WTC11 (cell line): ENCODE data around the gene POC1A. TPM values are rescaled to one million over a fixed set of nuclear protein-coding genes. Genes with fewer than 3 reads are reported as not detected.
A peak's percentile ranks its signal among the peaks of the same experiment; 100 is the strongest.

Experiments
- ATAC-seq: fragments of 200-7000 bp; cut with Tn5 transposase; 2 replicates; pipeline ENCODE4 v1.10.0; 2021; ENCODE audit warnings: mild to moderate bottlenecking, moderate library complexity
- CTCF ChIA-PET: fragments of 300-600 bp; sonication (Branson Sonifier 250); formaldehyde crosslinking; loops from one replicate; lab custom pipeline; 2021; ENCODE audit warnings: antibody characterized with exemption; lab: Charles Lee
- POLR2A ChIA-PET: fragments of 350-600 bp; sonication (Branson Sonifier 250); formaldehyde crosslinking; loops from one replicate; lab custom pipeline; 2021; ENCODE audit warnings: antibody characterized with exemption; lab: Charles Lee
- DNase-seq: peaks from one replicate; pipeline ENCODE4 v3.0.0; 2021; ENCODE audit warnings: low spot score
- H3K27ac Mint-ChIP-seq: 2 replicates; pipeline ENCODE4 v1.8.0; 2021; ENCODE audit warnings: mixed read lengths
- H3K27me3 Mint-ChIP-seq: 2 replicates; pipeline ENCODE4 v1.8.0; 2021; ENCODE audit warnings: low read depth, mild to moderate bottlenecking, moderate library complexity, mixed read lengths
- H3K36me3 Mint-ChIP-seq: 2 replicates; pipeline ENCODE4 v1.8.0; 2021; ENCODE audit warnings: mixed read lengths
- H3K4me1 Mint-ChIP-seq: 2 replicates; pipeline ENCODE4 v1.8.0; 2022; ENCODE audit warnings: mixed read lengths
- H3K4me3 Mint-ChIP-seq: 2 replicates; pipeline ENCODE4 v1.8.0; 2021; ENCODE audit warnings: mild to moderate bottlenecking, moderate library complexity, mixed read lengths
- H3K9me3 Mint-ChIP-seq: 2 replicates; pipeline ENCODE4 v1.8.0; 2021; ENCODE audit warnings: mixed read lengths
- AR ChIP-seq: fragments of 250-450 bp; sonication (Bioruptor Pico); IDR thresholded peaks from 2 replicates; pipeline ENCODE4 v1.9.0; 2021; ENCODE audit warnings: mild to moderate bottlenecking
- ATF1 ChIP-seq: sonication (generic); formaldehyde crosslinking; IDR thresholded peaks from 2 replicates; pipeline ENCODE4 v1.8.1; 2023; ENCODE audit warnings: mild to moderate bottlenecking, moderate library complexity, missing genetic modification reagents
- CBFB ChIP-seq: sonication (generic); formaldehyde crosslinking; IDR thresholded peaks from 2 replicates; pipeline ENCODE4 v1.8.1; 2022; ENCODE audit warnings: mild to moderate bottlenecking, low read depth, missing genetic modification reagents
- CDX4 ChIP-seq: fragments of 250-450 bp; sonication (Bioruptor Pico); IDR thresholded peaks from 2 replicates; pipeline ENCODE4 v1.9.0; 2021; ENCODE audit warnings: moderate library complexity, mild to moderate bottlenecking, inconsistent platforms, borderline replicate concordance
- CTCF ChIP-seq: fragments of 200-600 bp; IDR thresholded peaks from 2 replicates; pipeline ENCODE4 v1.8.0; 2022; ENCODE audit warnings: antibody characterized with exemption
- ESRRA ChIP-seq: sonication (generic); formaldehyde crosslinking; IDR thresholded peaks from 2 replicates; pipeline ENCODE4 v1.8.1; 2022; ENCODE audit warnings: mild to moderate bottlenecking, missing genetic modification reagents, borderline replicate concordance
- FOXP1 ChIP-seq: sonication (generic); formaldehyde crosslinking; IDR thresholded peaks from 2 replicates; pipeline ENCODE4 v1.8.0; 2022; ENCODE audit warnings: missing genetic modification reagents, mild to moderate bottlenecking, moderate library complexity, borderline replicate concordance
- FOXP4 ChIP-seq: sonication (generic); formaldehyde crosslinking; IDR thresholded peaks from 2 replicates; pipeline ENCODE4 v1.8.0; 2022; ENCODE audit warnings: mild to moderate bottlenecking, missing genetic modification reagents
- GTF2I ChIP-seq: fragments of 250-450 bp; sonication (Bioruptor Pico); conservative IDR thresholded peaks from 2 replicates; pipeline ENCODE4 v1.4.0; 2021; ENCODE audit warnings: mild to moderate bottlenecking
- HMGA2 ChIP-seq: fragments of 250-450 bp; sonication (Bioruptor Pico); IDR thresholded peaks from 2 replicates; pipeline ENCODE4 v1.4.0; 2021; ENCODE audit warnings: mild to moderate bottlenecking, moderate library complexity
- IRF1 ChIP-seq: sonication (generic); formaldehyde crosslinking; IDR thresholded peaks from 2 replicates; pipeline ENCODE4 v1.8.0; 2023; ENCODE audit warnings: missing genetic modification reagents
- MLX ChIP-seq: sonication (generic); formaldehyde crosslinking; IDR thresholded peaks from 2 replicates; pipeline ENCODE4 v1.8.1; 2023; ENCODE audit warnings: mild to moderate bottlenecking, missing genetic modification reagents, moderate library complexity
- MXD4 ChIP-seq: fragments of 250-450 bp; sonication (Bioruptor Pico); IDR thresholded peaks from 2 replicates; pipeline ENCODE4 v1.8.0; 2021; ENCODE audit warnings: mild to moderate bottlenecking, moderate library complexity, borderline replicate concordance
- NR1H2 ChIP-seq: sonication (generic); formaldehyde crosslinking; IDR thresholded peaks from 2 replicates; pipeline ENCODE4 v1.9.0; 2021; ENCODE audit warnings: mild to moderate bottlenecking, moderate library complexity, missing genetic modification reagents
- PRDM15 ChIP-seq: sonication (generic); formaldehyde crosslinking; IDR thresholded peaks from 2 replicates; pipeline ENCODE4 v1.8.0; 2022; ENCODE audit warnings: missing genetic modification reagents
- SP1 ChIP-seq: sonication (generic); formaldehyde crosslinking; conservative IDR thresholded peaks from 2 replicates; pipeline ENCODE4 v1.8.1; 2022; ENCODE audit warnings: missing genetic modification reagents
- ZNF232 ChIP-seq: sonication (generic); formaldehyde crosslinking; IDR thresholded peaks from 2 replicates; pipeline ENCODE4 v1.8.0; 2022; ENCODE audit warnings: mild to moderate bottlenecking, missing genetic modification reagents
- ZNF416 ChIP-seq: fragments of 250-450 bp; sonication (Bioruptor Pico); IDR thresholded peaks from 2 replicates; pipeline ENCODE4 v1.9.0; 2021; ENCODE audit warnings: mild to moderate bottlenecking, inconsistent platforms
- ZNF671 ChIP-seq: fragments of 250-450 bp; sonication (Bioruptor Pico); IDR thresholded peaks from 2 replicates; pipeline ENCODE4 v1.8.0; 2021; ENCODE audit warnings: mild to moderate bottlenecking
- total RNA-seq: library from RNA; stranded (reverse); gene quantifications from 3 replicates; pipeline ENCODE4 v1.2.3, GENCODE V29; 2021

Gene POC1A
- total RNA-seq, 1 experiment from 2014 or later: 31.3 TPM

GRCh38 chr3:52046902-52047239, 107.4 kb downstream of the POC1A start (continued):
- TF ChIP-seq PRDM15 (no peak), MXD4 (CRISPR knock-in tag) (no peak), SP1 (CRISPR knock-in tag) (no peak), ESRRA (CRISPR knock-in tag) (no peak), ZNF232 (no peak), CBFB (CRISPR knock-in tag) (no peak), FOXP1 (CRISPR knock-in tag) (no peak), FOXP4 (CRISPR knock-in tag) (no peak)
- TF ChIP-seq, all 79 proteins: peak for 0

- Mint-ChIP-seq H3K4me1 (peaks cover 11% of the 10 kb centered on the region), H3K4me3 (no peak overlapping the region), H3K27me3 (no peaks in the 10 kb centered on the region), H3K9me3 (no peaks in the 10 kb centered on the region)
- CTCF ChIA-PET: interaction anchor here (1.3 to 7.0 kb wide), 4 partner anchors 8 to 72 kb away, joined by 3 to 58 read pairs (median 29); partner anchors contain the start of genes ABHD14B and DUSP7
- no peak for TF ChIP-seq MLX (CRISPR knock-in tag)
- TF ChIP-seq ZNF416 (CRISPR knock-in tag): no peak
- TF ChIP-seq IRF1 (CRISPR knock-in tag): no peak
- TF ChIP-seq NR1H2 (CRISPR knock-in tag): no peak
- TF ChIP-seq, all 79 proteins: peak for 0
- H3K36me3 Mint-ChIP-seq: peaks cover 13% of the 10 kb centered on the region
- POLR2A ChIA-PET: interaction anchor here (1.1 to 1.4 kb wide), 2 partner anchors 11 to 13 kb away, joined by 4 read pairs; no protein-coding TSS in a partner anchor
- peak overlapping the region; percentile 89 for H3K27ac Mint-ChIP-seq
- DNase-seq: no peak
- ATAC-seq: no peak
Observed at GRCh38 chr3:52046186-52046901, 107.9 kb downstream of the POC1A start.

- ChIA-PET POLR2A (interaction anchor here (1.4 kb wide), 1 partner anchor 14 kb away, joined by 4 read pairs; no protein-coding TSS in a partner anchor), CTCF (interaction anchor here (0.6 to 7.0 kb wide), 14 partner anchors 9 to 175 kb away, joined by 3 to 58 read pairs (median 6); partner anchors contain the start of genes ABHD14B, ACY1, DUSP7 and POC1A)
- peak overlapping the region; percentile 88 for H3K27ac Mint-ChIP-seq
- peak; percentile 82 for ATAC-seq
- H3K27me3 Mint-ChIP-seq: no peaks in the 10 kb centered on the region
- peaks cover 4% of the 10 kb centered on the region for H3K36me3 Mint-ChIP-seq
- no peak overlapping the region for H3K4me3 Mint-ChIP-seq
- peak; percentile 59 for DNase-seq
- no peaks in the 10 kb centered on the region for H3K9me3 Mint-ChIP-seq
- H3K4me1 Mint-ChIP-seq: peaks cover 11% of the 10 kb centered on the region
- no peak for TF ChIP-seq GTF2I (CRISPR knock-in tag)
- no peak for TF ChIP-seq AR
- no peak for TF ChIP-seq HMGA2 (CRISPR knock-in tag)
- no peak for TF ChIP-seq ZNF671
- TF ChIP-seq ATF1 (CRISPR knock-in tag): no peak
- TF ChIP-seq CTCF: no peak
- TF ChIP-seq CDX4 (CRISPR knock-in tag): no peak
Observed at GRCh38 chr3:52044869-52045619, 109.2 kb downstream of the POC1A start.
